8988T (cell line): ENCODE results near the gene ST8SIA6.

Experiments used
- DNase-seq: peaks from one replicate; pipeline ENCODE4 v3.0.0; 2011

The ST8SIA6 gene

DNA sequence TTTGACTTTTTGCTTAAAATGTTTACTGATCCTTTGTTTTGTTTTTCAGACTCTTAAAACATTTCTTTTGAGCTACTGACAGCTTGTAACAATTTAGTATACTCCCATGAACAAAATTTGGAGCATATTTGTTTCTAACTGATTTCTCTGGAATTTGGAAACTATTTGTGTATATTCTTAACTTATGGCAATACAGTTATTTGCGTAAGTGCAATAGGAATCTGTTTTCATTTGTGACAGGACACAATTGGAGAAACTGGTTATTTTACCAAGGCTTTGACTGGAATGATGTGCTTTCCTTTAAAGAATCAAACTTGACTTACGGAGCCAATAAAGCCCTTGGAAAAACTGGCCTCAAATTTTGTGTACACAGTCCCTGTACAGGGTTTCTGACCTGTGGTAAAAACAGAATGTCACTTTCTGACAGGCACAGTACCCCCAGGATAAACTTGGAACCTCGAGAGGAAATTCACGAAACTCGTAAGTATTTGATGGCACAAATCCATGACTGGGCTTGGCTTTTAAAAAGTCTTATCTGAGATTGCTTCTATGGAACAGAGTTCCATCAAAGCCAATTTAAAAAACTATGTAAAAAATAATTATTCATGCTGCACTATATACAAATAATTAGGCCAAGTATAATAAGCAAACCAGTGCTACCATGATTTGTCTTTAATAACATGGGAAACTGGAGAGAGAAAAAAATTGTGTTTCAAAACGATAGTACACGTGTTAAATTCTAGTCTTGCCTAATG, 70.4 kb downstream of the ST8SIA6 start:
- DNase-seq, result no peak

DNA sequence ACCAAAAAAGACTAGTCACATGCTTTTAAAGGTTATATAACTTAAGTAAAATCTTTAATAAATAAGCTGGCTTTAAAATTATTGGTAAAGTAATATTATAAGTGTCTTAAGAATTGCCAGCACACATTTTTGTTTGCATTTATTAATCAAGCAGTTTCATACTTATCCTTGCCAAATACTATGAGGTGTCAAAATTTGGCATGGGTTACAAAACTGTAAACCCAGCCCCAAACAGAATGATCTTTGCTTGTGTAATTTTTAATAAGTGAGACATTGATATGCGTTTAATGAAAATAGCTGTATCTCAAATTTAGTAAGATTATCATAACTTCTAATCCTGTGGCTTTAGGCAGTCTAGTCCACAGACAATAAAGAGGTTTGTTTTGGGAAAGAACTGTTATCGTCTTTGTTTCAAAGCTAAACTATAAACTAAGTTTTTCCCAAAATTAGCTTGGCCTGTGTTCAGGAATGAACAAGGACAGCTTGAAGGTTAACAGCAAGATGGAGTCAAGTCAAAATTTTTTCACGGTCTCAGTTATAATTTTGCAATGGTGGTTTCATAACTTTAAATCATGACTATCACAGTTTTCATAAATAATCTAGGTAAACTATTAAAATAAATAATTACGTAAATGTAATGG, 72.8 kb downstream of the ST8SIA6 start:
- DNase-seq, result no peak

DNA sequence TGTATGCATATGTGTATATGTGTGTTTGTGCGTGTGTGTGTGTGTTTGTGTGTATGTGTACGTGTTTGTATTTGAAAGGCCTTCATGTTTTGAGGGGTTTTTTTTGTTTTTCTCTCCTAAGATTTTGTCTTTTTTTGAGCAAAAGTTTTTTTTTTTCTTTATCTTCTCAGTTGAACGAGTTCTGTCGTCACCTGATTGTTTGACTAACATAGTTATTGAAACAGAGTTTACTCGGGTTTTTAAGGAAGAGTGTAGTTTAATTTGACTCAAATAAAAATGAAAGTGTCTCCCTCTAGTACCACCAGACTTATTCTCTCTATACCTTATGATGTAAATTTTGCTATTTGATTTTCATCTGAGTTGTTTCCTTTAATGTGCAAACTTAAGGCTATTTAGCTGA, 73.5 kb downstream of the ST8SIA6 start:
- DNase-seq, result no peak

DNA sequence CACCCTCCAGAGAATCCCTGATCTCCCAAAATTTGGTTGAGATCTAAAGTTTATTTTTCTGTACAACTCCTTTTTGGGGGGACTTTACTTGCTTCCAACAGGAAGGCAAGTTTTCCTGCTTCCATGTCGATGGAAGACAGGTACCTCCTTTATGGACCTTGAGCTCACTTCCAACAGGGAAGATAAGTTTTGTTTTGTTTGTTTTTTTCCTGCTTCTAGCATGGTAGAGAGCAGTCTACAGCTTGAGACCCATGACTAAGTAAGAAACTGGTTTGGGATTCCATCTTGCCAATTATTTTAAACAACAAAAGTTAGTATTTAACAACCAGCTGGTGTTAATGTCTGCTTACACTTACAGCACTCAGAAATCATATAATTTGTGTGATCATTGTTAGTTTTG, 74.4 kb downstream of the ST8SIA6 start:
- DNase-seq, result no peak

DNA sequence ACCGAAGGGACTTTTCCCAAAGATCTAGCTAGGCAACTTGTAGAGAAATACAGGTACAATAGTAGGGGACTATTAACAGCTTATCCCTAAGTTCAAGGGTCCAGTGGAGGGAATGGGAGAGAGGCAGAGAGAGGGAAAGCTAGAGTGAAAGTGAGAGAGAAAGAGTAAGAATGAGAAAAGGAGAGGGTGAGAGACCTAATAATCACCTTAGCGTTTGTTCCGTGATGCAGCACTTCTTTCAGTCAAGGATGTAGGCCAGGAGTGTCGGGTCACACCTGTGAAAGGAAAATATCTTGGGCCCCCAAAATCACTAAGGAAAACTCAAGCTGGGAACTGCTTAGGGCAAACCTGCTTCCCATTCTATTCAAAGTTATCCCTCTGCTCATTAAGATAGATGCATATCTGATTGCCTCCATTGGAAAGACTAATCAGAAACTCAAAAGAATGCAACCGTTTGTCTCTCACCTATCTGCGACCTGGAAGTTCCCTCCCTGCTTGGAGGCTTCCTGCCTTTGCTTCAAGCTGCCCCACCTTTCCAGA, 75.2 kb downstream of the ST8SIA6 start:
- no peak for DNase-seq

DNA sequence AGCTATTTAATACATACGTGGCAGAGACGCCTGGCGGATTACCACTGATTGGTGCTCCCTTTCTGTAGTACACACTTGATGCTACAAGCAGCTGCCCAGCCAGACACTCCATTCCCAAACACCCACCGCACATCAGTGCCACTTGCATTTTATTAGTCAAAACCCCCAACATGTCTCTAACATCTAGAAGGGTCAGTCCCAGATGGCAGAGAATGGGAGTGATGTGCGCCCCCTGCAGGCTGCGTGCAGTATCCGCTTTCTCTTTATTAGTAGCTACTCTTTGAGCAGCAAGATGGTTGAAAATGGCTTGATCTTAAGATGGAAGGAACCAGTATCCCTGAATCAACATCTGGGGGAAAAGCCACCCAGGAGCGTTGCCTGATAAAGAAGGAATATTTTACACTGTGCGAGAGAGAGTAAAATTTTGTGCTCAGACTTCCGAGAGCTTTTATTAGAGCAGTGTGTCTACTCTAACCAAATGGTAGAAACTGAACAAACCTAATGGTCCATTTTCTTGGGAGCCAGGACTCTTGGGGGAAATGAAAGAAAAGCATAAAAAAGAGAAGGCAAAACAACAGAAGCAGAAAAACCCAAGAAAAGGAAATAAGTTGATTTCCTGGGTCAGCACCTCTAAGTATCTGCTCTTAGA, 78.3 kb downstream of the ST8SIA6 start:
- no peak for DNase-seq

DNA sequence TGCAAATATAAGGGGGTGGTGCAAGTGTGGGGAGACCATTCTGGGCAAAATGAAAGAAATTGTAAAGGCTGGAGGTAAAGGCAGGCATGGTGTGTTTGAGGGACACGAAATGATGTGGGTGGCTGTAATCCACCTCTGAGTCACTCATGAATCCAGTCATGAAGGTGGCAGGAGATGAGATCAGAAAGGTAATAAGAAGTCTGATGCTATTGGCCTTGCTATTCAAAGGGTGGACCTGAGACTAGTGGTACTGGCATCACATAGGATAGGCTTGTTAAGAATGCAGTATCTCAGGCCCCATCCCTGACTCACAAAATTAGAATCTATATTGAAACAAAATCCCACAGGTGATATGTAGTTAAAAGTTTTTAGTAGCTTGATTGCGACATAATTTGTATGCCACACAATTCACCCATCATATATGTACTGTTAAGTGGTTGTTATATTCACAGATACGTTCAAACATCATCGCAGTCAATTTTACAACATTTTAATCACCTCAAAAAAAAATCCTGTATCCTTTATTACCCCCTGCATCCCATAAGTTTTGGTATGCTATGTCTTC, 85.6 kb downstream of the ST8SIA6 start:
- DNase-seq, result no peak

DNA sequence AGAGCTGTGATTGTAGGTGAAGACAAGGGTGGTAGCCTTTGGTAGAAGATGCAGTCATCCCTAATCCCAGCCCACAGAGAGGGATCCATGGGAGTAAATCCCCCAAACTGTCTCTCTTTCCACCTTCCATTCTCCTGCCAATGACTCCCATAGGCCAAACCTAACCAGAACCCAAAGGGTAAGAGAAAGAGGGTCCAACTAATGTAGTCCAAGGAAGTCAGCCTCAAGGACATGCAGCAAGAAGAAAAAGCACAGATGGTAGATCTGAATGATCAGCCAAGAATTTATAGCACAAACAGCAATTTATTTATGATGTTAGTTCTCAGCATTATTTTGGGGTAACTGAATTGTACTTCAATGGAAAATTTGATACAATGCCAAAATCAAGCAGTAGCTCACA, 87.7 kb downstream of the ST8SIA6 start:
- no peak for DNase-seq

DNA sequence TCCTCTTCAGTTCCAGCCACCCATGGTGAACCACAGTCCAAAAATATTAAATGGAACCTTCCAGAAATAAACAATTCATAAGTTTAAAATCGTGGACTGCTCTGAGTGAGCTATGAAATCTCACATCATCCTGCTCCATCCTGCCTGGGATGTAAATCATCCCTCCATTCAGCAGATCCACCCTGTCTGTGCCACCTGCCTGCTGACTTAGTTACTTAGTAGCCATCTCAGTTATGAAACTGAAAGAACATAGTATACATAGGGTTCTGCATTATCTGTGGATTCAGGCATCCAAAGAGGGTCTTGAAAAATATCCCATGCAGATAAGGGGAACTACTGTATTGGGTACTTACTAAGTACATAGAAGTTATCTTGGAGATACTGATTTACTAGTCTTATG, 89.0 kb downstream of the ST8SIA6 start:
- DNase-seq, result no peak

DNA sequence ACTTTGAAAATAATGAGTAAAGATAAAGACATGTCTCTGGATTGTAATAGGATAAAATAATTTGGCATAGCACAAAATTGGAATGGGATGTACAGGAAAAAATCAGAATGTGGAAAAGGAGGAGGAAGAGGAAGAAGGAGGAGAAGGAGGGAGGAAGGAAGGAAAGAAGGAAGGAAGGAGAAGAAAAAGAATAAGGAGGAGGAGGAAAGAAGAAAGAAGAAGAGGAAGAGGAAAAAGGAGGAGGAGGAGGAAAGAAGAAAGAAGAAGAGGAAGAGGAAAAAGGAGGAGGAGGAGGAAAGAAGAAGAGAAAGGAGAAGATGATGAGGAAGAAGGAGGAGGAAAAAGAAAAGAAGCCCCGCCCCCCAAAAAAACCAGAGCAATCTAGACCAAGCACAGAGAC, 95.9 kb downstream of the ST8SIA6 start:
- no peak for DNase-seq

DNA sequence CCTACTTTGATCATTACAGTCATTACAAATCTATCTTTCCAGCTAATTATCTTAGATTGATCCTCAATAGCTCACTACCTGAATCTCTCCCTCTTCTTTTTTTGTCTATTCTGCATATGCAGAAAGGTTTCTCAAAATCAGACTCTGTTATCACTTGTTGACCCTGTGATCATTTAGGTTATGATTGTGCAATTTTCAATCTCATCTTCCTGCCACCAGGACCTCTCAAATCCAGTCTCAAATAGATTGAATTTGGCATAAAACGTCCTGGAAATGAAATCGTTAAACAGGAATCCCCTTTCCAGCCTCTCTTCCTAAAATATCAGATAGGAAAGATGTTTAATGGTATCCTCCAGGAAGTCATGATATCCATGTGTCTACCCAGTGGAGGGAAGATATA, 96.6 kb downstream of the ST8SIA6 start:
- no peak for DNase-seq

DNA sequence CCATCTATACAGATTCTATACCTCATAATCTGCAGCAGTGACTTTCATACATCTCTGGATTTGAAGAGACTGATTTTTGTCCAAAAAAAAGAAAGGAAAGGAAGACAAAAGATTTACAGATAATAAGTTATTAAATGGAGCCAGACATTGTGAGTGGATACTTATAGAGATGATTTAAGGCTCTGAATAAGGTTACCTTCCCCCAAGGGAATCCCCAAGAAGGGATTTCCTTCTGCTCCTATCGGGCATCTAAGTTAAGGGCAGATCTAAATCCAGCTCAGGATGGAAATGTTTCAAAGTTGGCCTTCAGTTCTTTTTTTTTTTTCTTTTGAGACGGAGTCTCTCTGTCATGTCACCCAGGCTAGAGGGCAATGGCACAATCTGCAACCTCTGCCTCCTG, 97.6 kb downstream of the ST8SIA6 start:
- no peak for DNase-seq

DNA sequence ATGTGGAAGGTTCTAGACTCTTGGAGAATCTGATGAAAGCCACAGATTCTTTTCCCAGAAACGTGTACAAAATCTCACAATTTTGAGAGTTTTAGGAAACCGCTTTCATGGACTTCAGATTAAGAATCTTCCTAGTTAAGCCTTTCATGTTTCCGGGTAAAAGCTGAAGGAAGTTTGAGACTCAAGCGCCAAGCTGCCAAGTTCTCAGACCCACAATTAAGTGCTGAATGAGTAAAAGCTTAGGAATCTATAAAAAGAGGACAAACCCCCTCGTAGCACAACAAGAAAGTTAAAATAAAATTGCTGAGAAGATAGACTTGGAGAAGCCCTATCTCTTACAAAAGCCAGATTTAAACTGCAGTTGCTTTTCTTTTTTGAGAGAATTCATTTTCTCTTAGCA, 99.6 kb downstream of the ST8SIA6 start:
- DNase-seq, result no peak

DNA sequence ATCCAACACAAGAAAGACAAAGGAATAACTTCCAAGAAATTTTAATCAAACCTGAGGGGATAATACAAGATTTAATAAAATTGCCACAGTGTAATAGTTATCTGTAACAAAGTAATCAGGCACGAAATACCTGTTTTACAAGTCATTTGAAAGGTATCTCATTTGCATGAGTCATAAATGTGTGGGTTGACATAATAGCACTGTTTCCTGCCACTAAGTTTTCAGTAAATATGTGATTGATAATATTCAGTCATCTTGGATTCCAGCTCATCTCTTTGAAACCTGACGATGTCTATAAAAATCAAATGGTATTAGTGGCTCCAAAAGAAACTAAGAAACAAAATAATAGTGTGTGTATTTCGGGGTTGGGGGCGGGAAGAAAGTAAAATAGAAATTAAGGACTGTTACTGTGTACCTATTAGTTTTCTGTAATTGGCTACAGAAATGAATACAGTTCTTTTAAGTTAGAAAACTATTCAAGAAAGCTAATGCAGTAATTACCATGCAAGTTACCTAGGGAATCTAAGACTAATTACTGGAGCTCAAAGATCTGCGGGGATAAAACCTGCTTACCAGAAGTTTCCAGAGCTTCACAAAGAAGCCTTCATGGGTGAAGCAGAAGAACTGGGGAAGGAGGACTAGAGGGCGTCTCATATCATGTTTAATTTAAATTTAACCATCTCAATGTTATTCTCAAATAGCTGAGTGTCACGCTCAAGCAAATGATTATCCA, 100.7 kb downstream of the ST8SIA6 start:
- DNase-seq, result no peak

DNA sequence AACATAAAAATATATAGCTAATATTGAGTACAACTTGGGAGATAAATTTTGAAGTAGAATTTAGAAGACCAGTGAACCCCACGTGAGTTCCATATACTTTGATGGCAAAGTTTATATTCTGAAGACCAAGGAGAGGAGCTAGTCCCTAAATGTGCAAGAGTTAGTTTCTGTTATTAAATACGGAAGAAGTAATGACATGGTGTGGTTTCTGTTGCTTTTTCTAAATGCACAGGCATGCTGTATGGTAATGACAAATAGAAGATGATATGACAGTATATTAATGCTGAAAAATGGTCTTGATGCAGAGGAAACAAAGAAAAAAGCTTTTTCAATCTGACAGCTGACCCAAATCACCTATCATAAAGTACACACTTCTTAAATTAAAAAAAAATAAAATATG, 101.8 kb downstream of the ST8SIA6 start:
- no peak for DNase-seq

DNA sequence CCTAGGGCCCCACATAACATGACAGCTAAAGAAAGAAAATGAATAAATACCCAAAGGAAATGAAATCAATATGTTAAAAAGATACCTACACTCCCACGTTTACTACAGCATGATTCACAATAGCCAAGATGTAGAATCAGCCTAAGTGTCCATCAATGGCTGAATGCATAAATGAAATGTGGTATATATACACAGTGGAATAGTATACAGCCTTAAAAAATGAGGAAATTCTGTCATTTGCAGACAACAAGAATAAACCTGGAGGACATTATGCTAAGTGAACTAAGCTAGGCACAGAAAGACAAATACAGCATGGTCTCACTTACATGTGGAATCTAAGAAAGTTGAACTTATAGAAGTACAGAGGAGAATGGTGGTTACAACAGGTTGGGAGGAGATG, 102.9 kb downstream of the ST8SIA6 start:
- DNase-seq, result no peak

DNA sequence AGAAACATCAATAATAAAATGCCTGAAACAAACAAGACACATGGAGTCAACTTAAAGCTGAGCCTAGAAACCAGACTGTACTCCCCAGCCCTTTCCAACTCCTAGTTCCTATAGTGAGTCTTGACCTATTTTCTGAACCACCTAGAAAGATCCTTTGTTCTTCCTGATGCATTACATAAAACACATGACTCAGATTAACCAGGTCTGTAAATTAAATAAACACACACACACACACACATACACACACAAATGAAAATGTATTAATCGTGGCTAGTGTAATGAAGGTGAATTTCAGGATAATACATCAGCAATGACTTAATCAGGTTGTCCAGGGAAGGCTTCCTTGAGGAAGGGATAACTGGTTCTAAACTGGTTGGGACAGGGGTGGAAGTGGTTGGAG, 104.7 kb downstream of the ST8SIA6 start:
- DNase-seq, result no peak

DNA sequence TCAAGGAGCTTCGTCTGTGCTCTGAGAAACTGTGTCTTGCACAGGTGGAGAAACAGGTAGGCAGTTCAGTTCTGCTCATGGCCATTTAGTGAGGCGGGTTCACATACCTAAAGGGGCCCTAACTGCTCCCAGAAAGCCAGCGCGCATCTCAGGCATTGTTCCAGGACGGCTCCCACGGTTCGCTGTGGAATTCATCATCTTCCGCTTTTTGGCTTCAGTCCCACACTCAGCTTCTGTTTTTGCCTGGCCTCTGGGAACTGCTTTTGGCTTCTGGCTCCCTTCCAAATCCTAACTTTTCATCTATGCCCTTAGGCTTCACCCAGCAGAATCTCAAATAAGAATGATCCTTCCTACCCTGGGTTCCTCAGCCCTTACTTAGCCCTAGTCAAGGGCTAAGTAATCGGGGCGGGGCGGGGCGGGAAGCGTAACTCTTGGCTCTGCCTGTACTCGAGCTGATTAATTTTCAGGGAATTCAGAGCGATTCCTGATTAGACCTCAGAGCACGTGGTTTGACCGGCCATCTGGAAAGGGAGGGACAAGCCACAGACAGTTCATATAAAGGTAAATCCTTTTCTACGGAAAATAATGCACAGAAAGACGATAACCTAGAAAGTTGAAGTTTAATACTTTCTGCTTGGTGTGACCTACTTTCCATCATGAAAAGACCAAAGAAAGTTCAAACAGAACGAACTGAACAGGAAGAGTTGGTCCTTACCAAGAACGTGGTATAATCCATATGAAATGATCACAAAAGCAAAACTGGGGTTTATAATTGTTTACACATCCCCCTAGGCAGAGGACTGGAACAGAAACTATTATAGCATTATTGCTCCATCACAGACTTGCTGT, 105.7 kb downstream of the ST8SIA6 start:
- DNase-seq, result peak; percentile 15

DNA sequence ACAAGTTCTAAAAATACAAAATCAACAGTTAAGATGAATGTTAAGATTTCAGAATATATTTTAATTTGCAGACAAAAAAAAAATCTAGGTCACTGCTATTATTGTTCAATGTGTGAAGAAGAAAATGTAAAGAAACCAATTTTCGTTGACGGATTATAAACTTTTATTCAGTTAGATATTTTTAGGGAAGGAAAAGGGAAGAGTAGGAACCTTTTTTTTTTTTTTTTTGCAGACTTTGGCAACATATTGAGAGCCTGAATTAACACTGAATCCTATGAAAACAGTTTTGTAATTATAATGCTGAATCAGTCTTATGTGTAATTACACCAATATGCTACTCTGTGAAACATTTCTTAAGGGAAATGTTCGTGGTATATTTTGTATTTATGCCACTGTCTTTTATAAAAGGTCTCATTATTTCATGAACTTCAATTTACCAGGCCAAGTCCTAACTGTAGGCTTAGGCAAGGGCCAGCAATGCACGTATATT, 106.3 kb downstream of the ST8SIA6 start:
- DNase-seq, result no peak

DNA sequence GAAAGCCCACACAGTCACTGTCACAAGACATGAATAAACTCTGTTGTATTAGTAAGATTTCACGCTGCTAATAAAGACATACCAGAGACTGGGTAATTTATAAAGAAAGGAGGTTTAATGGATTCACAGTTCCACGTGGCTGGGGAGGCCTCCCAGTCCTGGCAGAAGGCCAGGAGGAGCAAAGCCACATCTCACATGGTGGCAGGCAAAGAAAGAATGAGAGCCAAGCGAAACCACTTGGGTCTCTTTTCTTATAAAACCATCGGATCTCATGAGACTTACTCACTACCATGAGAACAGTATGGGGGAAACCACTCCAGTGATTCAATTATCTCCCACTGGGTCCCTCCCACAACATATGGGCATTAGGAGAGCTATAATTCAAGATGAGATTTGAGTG, 110.2 kb downstream of the ST8SIA6 start:
- no peak for DNase-seq

DNA sequence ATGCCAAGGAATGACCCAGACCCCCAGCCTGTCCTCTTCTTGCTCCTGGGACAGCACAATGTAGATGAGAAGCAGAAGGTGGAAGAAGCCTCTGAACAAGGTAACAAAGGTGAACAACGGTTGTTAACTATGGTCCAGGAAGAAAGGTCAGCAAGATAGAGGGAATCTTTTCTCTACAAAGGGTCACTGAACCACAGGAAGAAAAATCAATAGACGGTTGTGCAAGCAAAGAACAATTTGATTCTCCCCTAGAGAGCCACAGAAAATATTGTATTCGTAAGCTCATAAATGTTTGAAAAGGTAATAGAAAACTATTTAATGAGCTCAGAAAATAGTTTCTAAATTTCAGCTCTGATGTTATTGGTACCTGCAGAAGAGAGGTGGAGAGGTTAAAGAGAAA, 111.3 kb downstream of the ST8SIA6 start:
- DNase-seq, result no peak
